ENCODE measurements around the gene CASS4. TPM values are rescaled to one million over a fixed set of nuclear protein-coding genes. Genes with fewer than 3 reads are reported as not detected.
A peak's percentile ranks its signal among the peaks of the same experiment; 100 is the strongest.

Gene CASS4
- polyA plus RNA-seq, 1 experiment = 36.8 TPM

- TF ChIP-seq CTCF (IDR thresholded peaks at IDR 0.05; ENCODE audit: low read depth, low read length) = no peak
- Histone ChIP-seq H3K9me3 (ENCODE audit: control insufficient read depth, insufficient read depth, low read length) (no peaks in the 10 kb centered on the region), H3K4me3 (ENCODE audit: low read depth, low read length) (no peak overlapping the region), H3K27ac (ENCODE audit: low read depth, low read length) (peak overlapping the region; percentile 91), H3K27me3 (ENCODE audit: control insufficient read depth, insufficient read depth, low read length) (no peaks in the 10 kb centered on the region)
- ChIA-PET CTCF (no interaction called here), POLR2A (interaction anchor here (0.8 to 4.6 kb wide), 6 partner anchors 9 to 38 kb away, joined by 3 to 52 read pairs (median 6); partner anchors contain the start of genes AURKA, CASS4 and CSTF1)
- DNase-seq (ENCODE audit: low read depth, low spot score) = no peak
Observed at GRCh38 chr20:56430461-56430860, 18.4 kb downstream of the CASS4 start.

- POLR2A ChIA-PET = interaction anchor here (1.3 to 4.6 kb wide), 5 partner anchors 8 to 21 kb away, joined by 3 to 52 read pairs (median 6); partner anchors contain the start of gene CASS4
- CTCF ChIA-PET = no interaction called here
- peak overlapping the region; percentile 70 for H3K27ac ChIP-seq (ENCODE audit: low read depth, low read length)
- DNase-seq (ENCODE audit: low read depth, low spot score) = no peak
- no peak overlapping the region for H3K4me3 ChIP-seq (ENCODE audit: low read depth, low read length)
- H3K27me3 ChIP-seq (ENCODE audit: control insufficient read depth, insufficient read depth, low read length) = no peaks in the 10 kb centered on the region
- TF ChIP-seq CTCF (IDR thresholded peaks at IDR 0.05; ENCODE audit: low read depth, low read length) = no peak
- H3K9me3 ChIP-seq (ENCODE audit: control insufficient read depth, insufficient read depth, low read length) = no peaks in the 10 kb centered on the region
Observed at GRCh38 chr20:56430957-56431356, 18.9 kb downstream of the CASS4 start.

DNA sequence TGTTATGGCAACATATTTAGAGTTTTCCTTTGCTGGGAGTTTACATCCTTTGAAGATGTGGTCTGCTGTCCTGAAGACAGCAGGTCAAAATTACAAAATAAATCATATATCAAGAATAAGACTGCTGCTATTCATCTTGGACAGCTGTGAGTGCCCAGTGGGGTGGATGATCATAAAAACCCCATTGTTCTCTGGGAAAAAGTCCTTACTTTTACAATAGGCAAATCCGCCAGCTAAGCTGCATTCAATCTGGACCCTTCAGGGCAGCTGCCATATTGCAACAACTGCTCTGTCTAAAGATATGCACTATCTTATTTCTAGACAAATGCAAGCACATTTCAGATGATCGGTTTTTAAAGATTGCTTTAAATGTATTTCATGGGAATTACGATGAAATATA lies 19.4 kb downstream of the CASS4 start:
- CTCF ChIA-PET = no interaction called here
- POLR2A ChIA-PET = interaction anchor here (1.4 to 4.6 kb wide), 2 partner anchors 8 to 22 kb away, joined by 6 to 52 read pairs; no protein-coding TSS in a partner anchor
- no peaks in the 10 kb centered on the region for H3K27me3 ChIP-seq (ENCODE audit: control insufficient read depth, insufficient read depth, low read length)
- DNase-seq (ENCODE audit: low read depth, low spot score) = no peak
- no peaks in the 10 kb centered on the region for H3K9me3 ChIP-seq (ENCODE audit: control insufficient read depth, insufficient read depth, low read length)
- H3K4me3 ChIP-seq (ENCODE audit: low read depth, low read length) = no peak overlapping the region
- no peak for TF ChIP-seq CTCF (IDR thresholded peaks at IDR 0.05; ENCODE audit: low read depth, low read length)
- no peak overlapping the region for H3K27ac ChIP-seq (ENCODE audit: low read depth, low read length)

GRCh38 chr20:56433221-56433879 lies 21.3 kb downstream of the CASS4 start:
- H3K27ac ChIP-seq (ENCODE audit: low read depth, low read length) = peak overlapping the region; percentile 95
- CTCF ChIA-PET = interaction anchor here (0.5 to 0.9 kb wide), 2 partner anchors 12 to 17 kb away, joined by 3 read pairs; no protein-coding TSS in a partner anchor
- no peaks in the 10 kb centered on the region for H3K27me3 ChIP-seq (ENCODE audit: control insufficient read depth, insufficient read depth, low read length)
- no peaks in the 10 kb centered on the region; the same call in 1 of the 2 replicates for H3K9me3 ChIP-seq (ENCODE audit: control insufficient read depth, insufficient read depth, low read length)
- no peak for DNase-seq (ENCODE audit: low read depth, low spot score)
- no peak for TF ChIP-seq CTCF (IDR thresholded peaks at IDR 0.05; ENCODE audit: low read depth, low read length)
- no peak overlapping the region for H3K4me3 ChIP-seq (ENCODE audit: low read depth, low read length)
- POLR2A ChIA-PET = interaction anchor here (0.7 to 2.5 kb wide), 6 partner anchors 8 to 24 kb away, joined by 3 to 19 read pairs (median 4); partner anchors contain the start of gene CASS4

DNA sequence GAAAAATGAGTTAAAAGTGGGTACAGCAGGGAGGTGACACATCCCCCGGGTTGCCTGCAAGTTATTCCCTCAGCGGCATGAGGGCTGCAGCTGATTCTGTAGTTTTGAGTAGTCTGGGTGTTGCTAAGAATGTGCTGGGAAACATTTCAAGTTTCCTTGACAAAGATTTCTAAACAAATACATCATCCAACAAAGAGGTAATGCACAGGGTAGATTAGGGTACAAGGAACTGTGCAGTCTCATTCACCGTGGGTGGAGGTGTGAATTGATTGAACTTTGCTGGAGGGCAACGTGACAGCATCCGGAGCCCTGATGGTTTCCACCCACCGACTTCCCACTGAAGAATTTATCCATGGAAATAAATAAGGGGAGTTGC lies 21.8 kb downstream of the CASS4 start:
- CTCF ChIA-PET = no interaction called here
- POLR2A ChIA-PET = interaction anchor here (0.7 to 2.5 kb wide), 7 partner anchors 9 to 24 kb away, joined by 3 to 19 read pairs (median 4); partner anchors contain the start of gene CASS4
- H3K9me3 ChIP-seq (ENCODE audit: control insufficient read depth, insufficient read depth, low read length) = no peaks in the 10 kb centered on the region; the same call in 1 of the 2 replicates
- peak; percentile 81 for DNase-seq (ENCODE audit: low read depth, low spot score)
- no peak for TF ChIP-seq CTCF (IDR thresholded peaks at IDR 0.05; ENCODE audit: low read depth, low read length)
- H3K4me3 ChIP-seq (ENCODE audit: low read depth, low read length) = no peak overlapping the region
- H3K27me3 ChIP-seq (ENCODE audit: control insufficient read depth, insufficient read depth, low read length) = no peaks in the 10 kb centered on the region
- peak overlapping the region; percentile 95 for H3K27ac ChIP-seq (ENCODE audit: low read depth, low read length)
